ENCODE measurements around the gene TMEM135. TPM values are rescaled to one million over a fixed set of nuclear protein-coding genes. Genes with fewer than 3 reads are reported as not detected.

The TMEM135 gene
- total RNA-seq, 2 experiments from 2014 or later = 14.1 to 15.6 TPM

DNA sequence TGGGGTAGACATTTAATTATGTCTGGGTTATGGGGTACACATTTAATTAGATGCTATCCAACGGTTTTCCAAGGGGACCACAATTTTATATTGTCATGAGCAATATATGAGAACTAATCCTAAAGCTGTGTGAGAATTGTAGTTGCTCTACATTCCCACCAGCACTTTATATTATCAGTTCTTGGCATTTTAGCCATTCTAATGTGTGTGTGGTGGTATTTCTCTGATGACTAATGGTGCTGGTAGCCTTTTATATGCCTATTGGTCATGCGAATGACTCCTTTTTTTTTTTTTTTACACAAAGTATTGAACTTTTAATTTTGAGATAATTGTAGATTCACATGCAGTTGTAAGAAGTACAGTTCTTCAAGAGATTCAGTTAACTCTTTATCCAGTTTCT lies 26.2 kb downstream of the TMEM135 start:
- DNase-seq (no peak), ATAC-seq (ENCODE audit: poor library complexity) (no peak)
- H3K27ac Mint-ChIP-seq = no peak overlapping the region
- TF ChIP-seq, protein P1, sequence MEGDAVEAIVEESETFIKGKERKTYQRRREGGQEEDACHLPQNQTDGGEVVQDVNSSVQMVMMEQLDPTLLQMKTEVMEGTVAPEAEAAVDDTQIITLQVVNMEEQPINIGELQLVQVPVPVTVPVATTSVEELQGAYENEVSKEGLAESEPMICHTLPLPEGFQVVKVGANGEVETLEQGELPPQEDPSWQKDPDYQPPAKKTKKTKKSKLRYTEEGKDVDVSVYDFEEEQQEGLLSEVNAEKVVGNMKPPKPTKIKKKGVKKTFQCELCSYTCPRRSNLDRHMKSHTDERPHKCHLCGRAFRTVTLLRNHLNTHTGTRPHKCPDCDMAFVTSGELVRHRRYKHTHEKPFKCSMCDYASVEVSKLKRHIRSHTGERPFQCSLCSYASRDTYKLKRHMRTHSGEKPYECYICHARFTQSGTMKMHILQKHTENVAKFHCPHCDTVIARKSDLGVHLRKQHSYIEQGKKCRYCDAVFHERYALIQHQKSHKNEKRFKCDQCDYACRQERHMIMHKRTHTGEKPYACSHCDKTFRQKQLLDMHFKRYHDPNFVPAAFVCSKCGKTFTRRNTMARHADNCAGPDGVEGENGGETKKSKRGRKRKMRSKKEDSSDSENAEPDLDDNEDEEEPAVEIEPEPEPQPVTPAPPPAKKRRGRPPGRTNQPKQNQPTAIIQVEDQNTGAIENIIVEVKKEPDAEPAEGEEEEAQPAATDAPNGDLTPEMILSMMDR (IDR thresholded peaks at IDR 0.05) = no peak
- peaks cover 24% of the 10 kb centered on the region for H3K4me1 Mint-ChIP-seq (ENCODE audit: low read depth)
- H3K9me3 ChIP-seq (ENCODE audit: control insufficient read depth in 1 of 2, insufficient read depth in 1 of 2, low read length in 2 of 2) = no peaks in the 10 kb centered on the region
- no peak overlapping the region for H3K4me3 Mint-ChIP-seq
- H3K27me3 ChIP-seq (ENCODE audit: control insufficient read depth in 1 of 2, insufficient read depth in 2 of 2, low read length in 2 of 2) = no peaks in the 10 kb centered on the region
- peaks cover 3% of the 10 kb centered on the region for H3K36me3 ChIP-seq (ENCODE audit: insufficient read depth, low read length)
- POLR2A ChIA-PET = interaction anchor here (0.6 kb wide), 1 partner anchor 26 kb away, joined by 3 read pairs; the partner anchor contains the start of gene TMEM135
- no peak overlapping the region for H3K27ac ChIP-seq (ENCODE audit: low read depth in 1 of 2, low read length in 2 of 2)
- no peaks in the 10 kb centered on the region for H3K27me3 Mint-ChIP-seq
- intact Hi-C loops (cut with DNase I, micrococcal nuclease) = no loop called here
- H3K36me3 Mint-ChIP-seq (ENCODE audit: low read depth) = peaks cover 4% of the 10 kb centered on the region
- H3K9me3 Mint-ChIP-seq = no peaks in the 10 kb centered on the region
- H3K4me3 ChIP-seq (ENCODE audit: low read length) = no peak overlapping the region
- no peaks in the 10 kb centered on the region for H3K4me1 ChIP-seq (ENCODE audit: insufficient read depth, low read length)
- CTCF ChIA-PET = no interaction called here

DNA sequence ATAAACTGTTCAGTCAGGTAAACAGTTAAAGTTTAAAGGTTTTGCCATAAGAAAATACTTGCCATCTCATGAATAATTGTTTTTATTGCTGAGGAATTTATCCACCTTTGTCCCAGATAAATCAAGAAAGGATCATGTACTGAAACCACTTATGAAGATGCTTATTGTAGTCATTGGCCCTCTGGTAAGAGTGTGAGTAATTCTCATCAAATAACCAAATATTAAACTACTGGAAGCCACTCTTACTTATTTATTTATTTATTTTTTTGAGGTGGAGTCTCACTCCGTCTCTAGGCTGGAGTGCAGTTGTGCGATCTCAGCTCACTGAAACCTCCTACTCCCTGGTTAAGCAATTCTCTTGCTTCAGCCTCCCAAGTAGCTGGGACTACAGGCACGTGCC lies 35.1 kb downstream of the TMEM135 start:
- Histone ChIP-seq H3K9me3 (ENCODE audit: control insufficient read depth in 1 of 2, insufficient read depth in 1 of 2, low read length in 2 of 2) (no peaks in the 10 kb centered on the region), H3K4me1 (ENCODE audit: insufficient read depth, low read length) (no peaks in the 10 kb centered on the region), H3K27me3 (ENCODE audit: control insufficient read depth in 1 of 2, insufficient read depth in 2 of 2, low read length in 2 of 2) (no peaks in the 10 kb centered on the region), H3K36me3 (ENCODE audit: insufficient read depth, low read length) (peaks cover 24% of the 10 kb centered on the region), H3K27ac (ENCODE audit: low read depth in 1 of 2, low read length in 2 of 2) (no peak overlapping the region), H3K4me3 (ENCODE audit: low read length) (no peak overlapping the region)
- TF ChIP-seq, protein P1 (IDR thresholded peaks at IDR 0.05) = no peak
- no peaks in the 10 kb centered on the region for H3K9me3 Mint-ChIP-seq
- intact Hi-C loops (cut with DNase I, micrococcal nuclease) = no loop called here
- H3K4me3 Mint-ChIP-seq = no peak overlapping the region
- H3K4me1 Mint-ChIP-seq (ENCODE audit: low read depth) = no peaks in the 10 kb centered on the region
- DNase-seq = no peak
- H3K27ac Mint-ChIP-seq = no peak overlapping the region
- H3K36me3 Mint-ChIP-seq (ENCODE audit: low read depth) = peaks cover 55% of the 10 kb centered on the region
- no peaks in the 10 kb centered on the region for H3K27me3 Mint-ChIP-seq
- ChIA-PET POLR2A (no interaction called here), CTCF (no interaction called here)
- ATAC-seq (ENCODE audit: poor library complexity) = no peak

DNA sequence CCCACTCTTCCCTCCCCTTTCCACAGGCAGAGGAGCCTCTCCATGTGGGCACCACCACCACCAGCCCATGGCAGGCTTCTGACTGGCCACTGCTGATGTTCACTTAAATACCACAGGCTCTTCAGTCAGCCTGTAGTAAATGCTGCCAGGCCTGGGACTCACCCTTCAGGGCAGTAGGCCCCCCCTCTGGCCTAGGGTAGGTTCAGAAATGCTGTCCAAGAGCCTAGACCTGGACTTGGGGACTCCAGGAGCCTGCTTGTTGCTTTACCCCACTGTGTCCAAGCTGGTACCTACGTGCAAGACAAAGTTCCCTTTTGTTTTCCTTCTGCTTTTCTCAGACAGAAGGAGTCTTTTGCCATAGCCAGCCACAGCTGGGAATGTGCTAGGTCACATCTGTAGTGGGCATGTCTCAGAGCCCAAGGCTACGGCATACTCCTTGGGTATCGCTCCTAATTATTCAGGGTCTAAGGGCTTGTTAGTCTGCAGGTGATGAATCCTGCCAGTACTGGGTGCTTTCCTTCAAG lies 38.6 kb downstream of the TMEM135 start:
- Mint-ChIP-seq H3K36me3 (ENCODE audit: low read depth) (peaks cover 48% of the 10 kb centered on the region), H3K4me1 (ENCODE audit: low read depth) (peaks cover 6% of the 10 kb centered on the region), H3K27ac (no peak overlapping the region), H3K4me3 (no peak overlapping the region), H3K9me3 (no peaks in the 10 kb centered on the region), H3K27me3 (no peaks in the 10 kb centered on the region)
- peaks cover 24% of the 10 kb centered on the region for H3K36me3 ChIP-seq (ENCODE audit: insufficient read depth, low read length)
- H3K27me3 ChIP-seq (ENCODE audit: control insufficient read depth in 1 of 2, insufficient read depth in 2 of 2, low read length in 2 of 2) = no peaks in the 10 kb centered on the region
- H3K4me1 ChIP-seq (ENCODE audit: insufficient read depth, low read length) = no peaks in the 10 kb centered on the region
- no peak overlapping the region for H3K27ac ChIP-seq (ENCODE audit: low read depth in 1 of 2, low read length in 2 of 2)
- ATAC-seq (ENCODE audit: poor library complexity) = no peak
- ChIA-PET CTCF (no interaction called here), POLR2A (no interaction called here)
- no peak for DNase-seq
- no peaks in the 10 kb centered on the region for H3K9me3 ChIP-seq (ENCODE audit: control insufficient read depth in 1 of 2, insufficient read depth in 1 of 2, low read length in 2 of 2)
- TF ChIP-seq, protein P1 (IDR thresholded peaks at IDR 0.05) = no peak
- intact Hi-C loops (cut with DNase I, micrococcal nuclease) = no loop called here
- H3K4me3 ChIP-seq (ENCODE audit: low read length) = no peak overlapping the region
